A549 (cell line): ENCODE data around the gene YTHDF2.

Experiments used
- POLR2A ChIP-seq: IDR thresholded peaks from 2 replicates; pipeline ENCODE4 v1.6.1; 2012; ENCODE audit warnings: mild to moderate bottlenecking, low read length
- ZSCAN20 ChIP-seq: fragments of 250-450 bp; sonication (Bioruptor Pico); IDR thresholded peaks from 2 replicates; pipeline ENCODE4 v1.8.0; 2022; ENCODE audit warnings: mild to moderate bottlenecking, moderate library complexity
- TF ChIP-seq, protein P1 (sequence below): fragments of >200 bp; sonication (Bioruptor Twin); formaldehyde crosslinking; IDR thresholded peaks from 3 replicates; pipeline ENCODE4 v1.5.1; 2016
- TF ChIP-seq, protein P2 (sequence below): fragments of 200-600 bp; sonication (generic); IDR thresholded peaks from 2 replicates; pipeline ENCODE4 v1.6.1; 2016; ENCODE audit warnings: antibody characterized with exemption, mild to moderate bottlenecking, moderate library complexity

DNA sequence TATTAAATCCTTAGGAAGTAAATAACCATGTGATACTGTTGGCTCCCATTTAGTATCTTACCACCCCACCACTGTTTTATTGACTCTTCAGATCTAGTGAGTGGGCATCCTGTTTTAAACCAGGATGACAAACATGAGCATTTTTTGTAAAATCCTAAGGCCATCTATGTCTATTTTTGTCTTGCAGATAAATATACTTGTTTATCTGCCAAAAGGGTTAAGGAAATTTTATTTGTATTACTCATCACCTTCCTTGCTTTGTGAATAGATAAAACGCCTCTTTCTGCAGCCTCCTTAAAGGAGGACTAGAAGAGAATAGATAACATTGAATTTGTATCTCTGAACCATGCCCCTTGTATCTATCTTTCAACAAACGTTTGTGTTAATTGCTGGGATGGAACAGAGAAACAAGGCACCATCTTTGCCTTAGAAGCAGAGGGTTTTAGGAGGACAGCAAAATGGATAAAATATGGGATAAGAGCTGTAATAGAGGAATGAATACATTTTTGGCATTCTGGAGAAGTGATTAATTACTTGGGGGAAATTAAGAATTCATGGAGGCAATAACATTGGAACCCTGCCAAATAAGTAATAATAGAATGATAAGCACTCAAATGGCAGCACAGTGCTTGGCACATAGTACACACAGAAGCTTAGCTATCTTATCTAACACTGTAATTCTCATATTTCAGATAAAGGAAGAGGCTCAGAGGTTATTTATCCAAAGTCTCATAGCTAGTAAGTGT is 14.7 kb downstream of the YTHDF2 start:
- TF ChIP-seq, protein P1, sequence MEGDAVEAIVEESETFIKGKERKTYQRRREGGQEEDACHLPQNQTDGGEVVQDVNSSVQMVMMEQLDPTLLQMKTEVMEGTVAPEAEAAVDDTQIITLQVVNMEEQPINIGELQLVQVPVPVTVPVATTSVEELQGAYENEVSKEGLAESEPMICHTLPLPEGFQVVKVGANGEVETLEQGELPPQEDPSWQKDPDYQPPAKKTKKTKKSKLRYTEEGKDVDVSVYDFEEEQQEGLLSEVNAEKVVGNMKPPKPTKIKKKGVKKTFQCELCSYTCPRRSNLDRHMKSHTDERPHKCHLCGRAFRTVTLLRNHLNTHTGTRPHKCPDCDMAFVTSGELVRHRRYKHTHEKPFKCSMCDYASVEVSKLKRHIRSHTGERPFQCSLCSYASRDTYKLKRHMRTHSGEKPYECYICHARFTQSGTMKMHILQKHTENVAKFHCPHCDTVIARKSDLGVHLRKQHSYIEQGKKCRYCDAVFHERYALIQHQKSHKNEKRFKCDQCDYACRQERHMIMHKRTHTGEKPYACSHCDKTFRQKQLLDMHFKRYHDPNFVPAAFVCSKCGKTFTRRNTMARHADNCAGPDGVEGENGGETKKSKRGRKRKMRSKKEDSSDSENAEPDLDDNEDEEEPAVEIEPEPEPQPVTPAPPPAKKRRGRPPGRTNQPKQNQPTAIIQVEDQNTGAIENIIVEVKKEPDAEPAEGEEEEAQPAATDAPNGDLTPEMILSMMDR = no peak
- no peak for TF ChIP-seq ZSCAN20
- no peak for TF ChIP-seq POLR2A
- TF ChIP-seq, protein P2, sequence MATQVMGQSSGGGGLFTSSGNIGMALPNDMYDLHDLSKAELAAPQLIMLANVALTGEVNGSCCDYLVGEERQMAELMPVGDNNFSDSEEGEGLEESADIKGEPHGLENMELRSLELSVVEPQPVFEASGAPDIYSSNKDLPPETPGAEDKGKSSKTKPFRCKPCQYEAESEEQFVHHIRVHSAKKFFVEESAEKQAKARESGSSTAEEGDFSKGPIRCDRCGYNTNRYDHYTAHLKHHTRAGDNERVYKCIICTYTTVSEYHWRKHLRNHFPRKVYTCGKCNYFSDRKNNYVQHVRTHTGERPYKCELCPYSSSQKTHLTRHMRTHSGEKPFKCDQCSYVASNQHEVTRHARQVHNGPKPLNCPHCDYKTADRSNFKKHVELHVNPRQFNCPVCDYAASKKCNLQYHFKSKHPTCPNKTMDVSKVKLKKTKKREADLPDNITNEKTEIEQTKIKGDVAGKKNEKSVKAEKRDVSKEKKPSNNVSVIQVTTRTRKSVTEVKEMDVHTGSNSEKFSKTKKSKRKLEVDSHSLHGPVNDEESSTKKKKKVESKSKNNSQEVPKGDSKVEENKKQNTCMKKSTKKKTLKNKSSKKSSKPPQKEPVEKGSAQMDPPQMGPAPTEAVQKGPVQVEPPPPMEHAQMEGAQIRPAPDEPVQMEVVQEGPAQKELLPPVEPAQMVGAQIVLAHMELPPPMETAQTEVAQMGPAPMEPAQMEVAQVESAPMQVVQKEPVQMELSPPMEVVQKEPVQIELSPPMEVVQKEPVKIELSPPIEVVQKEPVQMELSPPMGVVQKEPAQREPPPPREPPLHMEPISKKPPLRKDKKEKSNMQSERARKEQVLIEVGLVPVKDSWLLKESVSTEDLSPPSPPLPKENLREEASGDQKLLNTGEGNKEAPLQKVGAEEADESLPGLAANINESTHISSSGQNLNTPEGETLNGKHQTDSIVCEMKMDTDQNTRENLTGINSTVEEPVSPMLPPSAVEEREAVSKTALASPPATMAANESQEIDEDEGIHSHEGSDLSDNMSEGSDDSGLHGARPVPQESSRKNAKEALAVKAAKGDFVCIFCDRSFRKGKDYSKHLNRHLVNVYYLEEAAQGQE = no peak
